ENCODE measurements around the gene STARD13.

The STARD13 gene

DNA sequence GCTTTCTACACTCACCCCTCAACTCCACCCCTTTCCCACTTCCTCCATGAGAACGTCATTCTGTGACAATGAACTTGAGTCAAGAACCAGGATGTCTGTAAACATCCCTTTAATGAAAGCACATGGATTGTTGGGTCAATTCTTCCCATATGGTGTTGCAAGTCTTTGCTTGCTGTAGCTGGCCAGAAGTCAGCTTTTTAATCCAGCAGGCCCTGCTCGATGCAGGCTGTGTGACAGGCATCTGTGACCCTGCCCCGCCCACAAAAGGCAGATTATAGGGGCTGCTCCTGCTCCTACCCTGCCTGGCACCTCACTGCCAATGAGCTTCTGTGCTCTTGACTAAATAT lies 78.0 kb downstream of the STARD13 start:
- FAIRE-seq (no peak), DNase-seq (ENCODE audit: insufficient read length, low spot score) (no peak)
- TF ChIP-seq POLR2A (IDR thresholded peaks at IDR 0.05; ENCODE audit: low read depth, low read length), result no peak

DNA sequence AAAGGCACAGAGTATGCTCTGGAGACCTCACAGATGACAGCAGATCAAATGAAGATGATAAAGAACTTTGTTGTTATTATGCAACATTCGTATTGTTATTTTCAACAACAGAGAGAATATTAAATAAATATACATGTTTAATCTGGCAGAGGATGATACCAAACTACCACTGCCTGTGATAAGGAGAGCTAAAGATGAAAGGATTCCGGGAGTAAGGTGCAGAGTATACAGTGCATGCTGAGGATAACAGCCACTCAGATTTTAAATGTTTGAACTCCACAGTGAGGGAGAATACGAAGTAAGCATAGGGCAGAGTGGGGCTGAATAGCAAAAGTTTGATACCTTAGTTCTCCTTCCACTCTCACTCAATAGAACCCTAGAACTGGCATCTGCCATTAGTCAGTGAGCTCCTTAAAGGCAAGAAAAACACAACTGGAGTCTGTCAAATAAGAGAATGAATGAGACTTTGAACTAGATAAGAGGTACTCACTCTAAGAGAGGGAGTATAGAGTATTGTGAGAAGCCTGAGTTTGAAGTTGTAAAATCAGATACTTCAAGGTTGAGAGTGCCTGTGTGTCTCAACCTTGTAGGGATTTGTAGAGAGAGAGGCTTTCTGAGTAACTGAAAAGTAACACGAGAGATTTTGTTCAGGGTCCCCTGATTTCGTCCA lies 78.5 kb downstream of the STARD13 start:
- FAIRE-seq (no peak), DNase-seq (ENCODE audit: insufficient read length, low spot score) (no peak)
- no peak for TF ChIP-seq POLR2A (IDR thresholded peaks at IDR 0.05; ENCODE audit: low read depth, low read length)

DNA sequence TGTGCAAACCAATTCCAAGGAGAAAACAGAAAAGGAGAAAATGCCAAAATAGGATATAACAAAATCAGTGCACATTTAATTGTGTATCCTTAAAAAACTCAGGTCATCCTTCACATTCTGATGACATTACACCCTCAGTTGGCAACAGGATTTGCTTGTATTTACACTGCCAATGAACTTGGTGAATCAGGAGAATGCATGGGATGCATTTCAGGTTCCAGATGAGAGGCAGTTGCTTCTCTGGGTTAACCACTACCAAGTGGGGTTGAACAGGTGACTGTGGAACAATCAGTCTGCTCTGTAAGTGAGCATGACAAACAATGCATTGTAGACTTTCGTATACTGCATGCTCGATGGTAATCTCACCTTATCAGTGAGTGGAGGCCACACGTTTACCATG lies 79.1 kb downstream of the STARD13 start:
- FAIRE-seq (no peak), DNase-seq (ENCODE audit: insufficient read length, low spot score) (no peak)
- no peak for TF ChIP-seq POLR2A (IDR thresholded peaks at IDR 0.05; ENCODE audit: low read depth, low read length)

DNA sequence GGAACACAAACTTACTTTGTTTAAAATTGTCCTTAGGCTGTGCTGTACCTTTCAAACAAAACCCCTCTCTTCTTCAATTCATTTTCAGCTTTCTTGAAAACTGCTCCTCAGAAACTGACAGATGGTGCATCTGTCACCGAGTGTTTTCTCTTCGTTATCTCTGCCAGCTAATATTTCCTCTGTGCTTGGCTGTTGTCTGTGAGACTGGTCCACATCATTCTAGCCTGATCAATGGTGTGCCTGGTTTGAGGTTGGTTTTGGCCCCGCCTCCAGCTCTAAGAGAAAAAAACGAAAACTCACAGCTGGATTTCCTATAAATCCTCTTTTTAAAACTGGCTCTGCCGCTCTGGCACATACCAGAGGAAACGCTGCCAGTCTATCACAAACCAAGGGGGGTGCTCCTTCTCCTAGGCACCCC lies 79.7 kb downstream of the STARD13 start:
- no peak for FAIRE-seq
- DNase-seq (ENCODE audit: insufficient read length, low spot score), result no peak
- TF ChIP-seq POLR2A (IDR thresholded peaks at IDR 0.05; ENCODE audit: low read depth, low read length), result no peak

DNA sequence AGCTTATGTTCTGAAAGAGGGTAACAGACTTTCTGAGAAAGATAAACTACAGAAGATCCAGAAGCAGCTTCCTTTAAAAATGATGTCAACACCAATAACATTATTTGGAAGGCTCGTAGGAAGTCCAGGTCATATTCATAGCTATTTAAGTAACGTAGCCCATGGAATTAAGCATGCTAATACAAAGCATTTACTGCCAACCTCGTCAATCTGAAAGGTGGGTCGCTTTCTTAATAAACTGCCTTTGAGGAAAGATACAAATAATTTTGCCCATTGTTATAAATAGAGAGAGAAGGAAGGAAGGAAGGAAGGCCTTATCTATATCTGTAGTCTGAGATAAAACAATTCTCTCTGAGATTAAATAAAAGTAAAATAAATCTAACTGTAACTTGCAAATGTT lies 80.3 kb downstream of the STARD13 start:
- FAIRE-seq (no peak), DNase-seq (ENCODE audit: insufficient read length, low spot score) (no peak)
- TF ChIP-seq POLR2A (IDR thresholded peaks at IDR 0.05; ENCODE audit: low read depth, low read length), result no peak

DNA sequence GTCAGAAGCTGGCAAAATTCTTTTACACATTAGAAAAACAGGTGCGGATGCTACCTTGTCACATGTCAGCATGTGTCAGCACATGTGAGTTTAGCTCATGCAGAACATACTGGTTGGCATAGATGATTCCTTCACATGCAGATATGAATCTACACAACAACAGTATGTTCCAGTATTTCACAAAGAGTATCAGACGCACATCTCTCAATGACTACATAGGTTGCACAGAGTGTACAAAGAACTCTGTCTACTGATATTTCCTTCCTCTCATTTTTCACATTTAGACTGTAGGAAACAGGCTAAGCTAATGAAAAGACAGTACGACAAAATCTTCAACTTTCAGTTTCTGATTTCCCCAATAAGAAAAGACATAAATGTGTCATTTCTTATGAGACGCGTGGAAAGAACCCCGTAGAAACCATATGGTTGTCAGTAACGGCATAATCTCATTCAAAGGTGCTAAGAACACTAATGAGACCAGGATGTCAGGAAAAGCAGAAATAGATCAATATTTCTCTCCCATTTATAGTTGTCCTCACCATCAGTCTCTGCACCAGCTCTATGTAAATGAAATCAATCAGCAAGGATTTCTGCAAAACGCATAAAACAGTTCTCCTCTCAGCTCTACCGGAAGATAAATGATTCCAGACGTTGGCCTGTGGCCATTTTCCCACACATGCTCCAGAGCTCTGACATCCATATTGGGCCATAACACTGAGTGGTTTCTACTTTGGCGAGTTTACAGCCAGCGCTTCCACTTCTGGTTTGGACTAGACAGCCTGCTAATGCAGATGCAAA lies 81.2 kb downstream of the STARD13 start:
- DNase-seq (ENCODE audit: insufficient read length, low spot score), result no peak
- TF ChIP-seq POLR2A (IDR thresholded peaks at IDR 0.05; ENCODE audit: low read depth, low read length), result no peak
- FAIRE-seq, result no peak

DNA sequence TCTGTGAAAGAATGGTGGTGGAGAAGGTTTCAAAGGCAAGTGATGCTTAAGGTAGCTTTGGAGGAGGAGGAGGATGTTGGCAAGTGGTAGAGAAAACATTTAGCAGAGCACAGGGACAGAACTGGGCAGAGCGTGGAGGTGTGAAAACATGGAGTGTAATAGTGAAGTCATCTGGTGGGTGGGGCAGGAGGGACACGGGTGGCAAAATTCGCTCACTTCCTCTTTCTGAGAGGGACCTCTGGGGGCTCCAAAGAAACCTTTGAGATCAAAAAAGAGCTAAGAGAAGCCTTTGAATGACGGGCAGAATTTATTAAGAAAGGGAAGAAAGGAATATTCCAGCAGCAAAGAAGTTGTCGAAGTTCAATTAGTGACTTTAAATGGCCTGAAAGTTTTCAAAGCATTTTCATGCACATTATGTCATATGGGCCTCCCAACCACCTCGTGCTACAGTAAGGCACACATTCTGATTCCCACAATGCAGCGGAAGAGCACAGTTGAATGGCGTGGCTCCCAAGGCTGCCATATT lies 82.8 kb downstream of the STARD13 start:
- FAIRE-seq (no peak), DNase-seq (ENCODE audit: insufficient read length, low spot score) (no peak)
- no peak for TF ChIP-seq POLR2A (IDR thresholded peaks at IDR 0.05; ENCODE audit: low read depth, low read length)

DNA sequence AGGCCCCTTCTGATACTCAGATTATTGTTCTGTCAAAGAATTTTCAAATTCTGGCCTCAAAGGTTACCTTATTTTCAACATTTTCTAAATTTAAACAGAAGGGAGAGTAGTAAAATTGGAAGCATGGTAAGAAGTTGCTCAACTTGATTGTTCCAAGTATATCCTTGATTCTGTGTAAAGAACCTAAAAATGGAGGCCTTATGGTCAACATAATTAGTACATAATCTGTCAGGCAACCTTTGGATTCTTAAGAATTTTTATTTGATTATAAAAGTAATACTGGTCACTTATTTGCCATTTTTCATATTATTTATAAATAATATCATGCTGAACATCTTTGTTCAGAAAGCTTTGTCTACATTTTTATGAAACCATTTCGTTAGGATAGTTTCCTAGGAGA lies 83.9 kb downstream of the STARD13 start:
- DNase-seq (ENCODE audit: insufficient read length, low spot score) (no peak), FAIRE-seq (no peak)
- no peak for TF ChIP-seq POLR2A (IDR thresholded peaks at IDR 0.05; ENCODE audit: low read depth, low read length)

DNA sequence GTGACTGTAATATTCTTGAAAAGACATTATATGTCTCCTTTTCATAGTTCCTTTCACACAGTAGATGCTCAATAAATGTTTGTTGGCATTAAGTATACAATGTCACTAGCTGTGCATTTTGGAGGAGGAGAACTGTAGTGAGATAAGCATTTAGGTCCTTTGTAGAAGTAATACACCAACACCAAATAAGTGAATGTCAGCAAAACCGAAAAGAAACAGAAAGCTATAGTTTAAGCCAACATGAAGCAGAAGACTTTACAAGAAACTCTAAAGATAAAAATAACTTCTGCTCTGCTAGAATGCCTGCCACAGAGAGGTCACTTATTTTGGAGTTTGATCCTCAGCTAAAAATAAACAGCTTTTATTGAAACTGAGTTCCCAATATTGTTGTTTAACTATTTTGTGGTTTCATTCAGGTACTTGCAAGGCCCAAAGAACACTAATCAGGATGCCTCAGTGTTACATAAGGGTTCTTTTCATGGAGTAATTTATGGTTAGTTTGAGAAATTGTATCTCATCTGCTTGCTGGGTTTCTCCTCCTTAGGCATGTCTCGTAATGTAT lies 86.2 kb downstream of the STARD13 start:
- no peak for FAIRE-seq
- no peak for DNase-seq (ENCODE audit: insufficient read length, low spot score)
- TF ChIP-seq POLR2A (IDR thresholded peaks at IDR 0.05; ENCODE audit: low read depth, low read length), result no peak

DNA sequence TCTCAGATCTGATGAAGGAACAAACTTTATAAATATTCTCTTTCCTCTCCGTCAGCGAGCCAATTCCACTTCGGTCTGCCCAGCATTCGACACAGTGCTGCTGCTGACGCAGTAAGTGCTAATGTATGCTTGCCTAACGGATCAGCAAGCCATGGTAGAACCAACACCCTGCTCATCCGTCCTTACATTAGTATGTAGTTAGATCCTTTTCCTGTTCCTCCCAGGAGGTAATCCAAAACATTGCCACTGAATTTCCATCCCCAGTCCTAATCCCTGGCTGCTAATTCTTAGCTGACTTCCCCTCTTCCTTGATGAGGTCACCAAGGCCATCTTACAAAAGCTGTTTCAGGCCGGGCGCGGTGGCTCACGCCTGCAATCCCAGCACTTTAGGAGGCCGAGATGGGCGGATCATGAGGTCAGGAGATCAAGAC lies 88.0 kb downstream of the STARD13 start:
- FAIRE-seq (no peak), DNase-seq (ENCODE audit: insufficient read length, low spot score) (no peak)
- no peak for TF ChIP-seq POLR2A (IDR thresholded peaks at IDR 0.05; ENCODE audit: low read depth, low read length)

DNA sequence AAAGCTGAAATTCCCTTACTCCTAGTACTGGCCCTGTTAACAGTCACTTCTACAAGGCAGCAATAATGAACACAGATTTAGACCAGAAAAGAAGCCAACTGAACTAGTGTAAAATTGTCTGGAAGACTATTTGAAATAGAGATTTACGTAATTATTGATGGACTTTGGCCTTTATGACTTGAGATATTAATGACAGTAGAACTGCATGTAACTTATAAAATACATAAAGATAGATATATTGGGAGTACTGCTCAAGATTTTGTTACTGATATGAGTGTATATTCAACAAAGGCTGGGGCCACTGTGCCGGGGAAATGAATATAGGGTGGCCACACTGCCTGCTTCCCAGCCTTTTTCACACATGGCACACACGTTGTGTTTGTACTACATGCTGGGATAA lies 88.8 kb downstream of the STARD13 start:
- no peak for DNase-seq (ENCODE audit: insufficient read length, low spot score)
- FAIRE-seq, result no peak
- TF ChIP-seq POLR2A (IDR thresholded peaks at IDR 0.05; ENCODE audit: low read depth, low read length), result no peak

DNA sequence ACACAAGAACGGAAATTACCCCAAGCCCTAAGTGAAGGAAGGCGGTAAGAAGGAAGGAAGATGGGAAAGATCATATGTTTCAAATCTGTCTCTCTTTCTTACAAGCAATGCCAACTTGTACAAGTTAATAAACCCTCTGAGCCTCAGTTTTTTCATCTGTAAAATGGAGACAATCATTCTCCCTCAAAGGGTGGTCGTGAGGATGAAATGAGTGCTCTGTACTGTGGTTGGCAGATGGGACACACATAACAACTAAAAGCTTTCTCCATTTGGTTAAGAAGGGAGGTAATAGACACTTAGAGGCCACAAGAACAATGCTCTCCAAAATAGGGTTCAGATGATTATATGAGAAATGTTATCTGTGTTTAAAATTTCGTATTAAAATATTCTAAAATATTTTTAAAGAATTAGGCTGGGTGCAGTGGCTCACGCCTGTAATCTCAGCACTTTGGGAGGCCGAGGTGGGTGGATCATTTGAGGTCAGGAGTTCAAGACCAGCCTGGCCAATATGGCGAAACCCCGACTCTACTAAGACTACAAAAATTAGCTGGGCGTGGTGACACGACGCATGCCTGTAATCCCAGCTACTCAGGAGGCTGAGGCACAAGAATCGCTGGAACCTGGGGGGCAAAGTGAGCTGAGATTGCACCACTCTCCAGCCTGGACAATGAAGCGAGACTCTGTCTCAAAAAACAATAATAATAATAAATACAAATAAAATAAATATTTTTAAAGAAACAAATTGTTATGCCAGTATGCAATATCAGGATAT lies 89.7 kb downstream of the STARD13 start:
- no peak for FAIRE-seq
- no peak for DNase-seq (ENCODE audit: insufficient read length, low spot score)
- no peak for TF ChIP-seq POLR2A (IDR thresholded peaks at IDR 0.05; ENCODE audit: low read depth, low read length)

DNA sequence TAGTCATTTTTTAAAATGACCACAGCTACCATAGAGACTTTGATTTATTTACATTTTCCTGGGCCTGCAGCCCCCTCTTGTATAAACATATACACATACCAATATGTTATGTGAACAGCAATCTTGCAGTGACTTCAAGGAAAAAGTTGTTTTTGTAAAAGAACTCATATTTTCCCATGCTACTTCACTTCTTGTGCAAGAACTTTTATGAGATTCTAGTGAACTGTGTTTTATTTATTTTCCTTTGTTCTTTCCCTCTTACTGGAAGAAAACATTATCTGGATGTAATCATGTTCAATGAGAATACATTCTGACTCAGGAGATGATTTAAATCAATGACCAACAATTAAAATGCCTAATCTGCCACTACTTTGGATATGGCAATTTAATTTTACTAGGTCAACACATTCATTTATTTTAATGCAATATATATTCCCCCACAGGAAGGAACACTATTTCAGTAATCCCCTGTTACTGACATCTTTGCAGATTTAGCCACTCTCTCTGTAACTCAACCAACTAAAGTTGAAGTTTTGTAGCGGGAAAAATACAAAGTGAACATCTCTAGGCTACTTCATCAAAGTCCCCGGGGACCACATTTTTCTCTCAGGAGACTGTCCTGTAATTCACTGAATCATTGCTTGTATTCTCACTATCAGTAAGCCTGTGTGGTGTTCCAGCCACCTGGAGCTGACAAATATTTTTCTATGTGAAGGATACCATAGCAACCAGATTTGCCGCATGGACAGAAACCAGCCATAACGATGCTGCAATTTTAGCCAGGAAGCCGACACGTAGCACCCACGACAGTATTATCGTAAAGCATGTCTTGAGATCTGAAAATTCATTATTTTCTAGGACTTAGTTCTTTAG lies 90.5 kb downstream of the STARD13 start:
- TF ChIP-seq POLR2A (IDR thresholded peaks at IDR 0.05; ENCODE audit: low read depth, low read length), result no peak
- no peak for FAIRE-seq
- no peak for DNase-seq (ENCODE audit: insufficient read length, low spot score)

All from H54 (cell line).